ENCODE results near the gene ADCY3.

DNA sequence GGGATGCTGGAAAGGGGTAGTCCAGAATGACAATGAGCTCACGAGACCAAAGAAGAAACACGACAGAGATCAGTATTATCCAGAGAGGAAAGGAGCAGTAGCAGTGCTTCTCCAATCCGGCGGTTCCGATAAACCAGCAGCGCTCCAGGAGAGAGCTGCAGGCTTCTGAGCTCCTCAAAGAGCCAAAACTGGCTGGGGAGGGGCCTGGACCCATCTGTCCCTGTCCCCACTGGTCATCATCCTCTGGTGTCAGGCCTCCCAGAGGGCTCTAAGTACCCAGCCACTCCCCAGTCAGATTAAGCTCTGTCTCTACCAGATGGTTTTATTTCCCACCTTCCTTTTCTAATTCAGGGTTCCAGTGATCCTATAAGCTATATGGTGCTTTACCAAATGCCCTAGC, 28.5 kb upstream of the ADCY3 start:
- TF ChIP-seq CTCF (IDR thresholded peaks at IDR 0.05) (no peak), ZFX (IDR thresholded peaks at IDR 0.05; ENCODE audit: borderline replicate concordance) (no peak)
